ENCODE data around the gene OR1J1.

The OR1J1 gene

DNA sequence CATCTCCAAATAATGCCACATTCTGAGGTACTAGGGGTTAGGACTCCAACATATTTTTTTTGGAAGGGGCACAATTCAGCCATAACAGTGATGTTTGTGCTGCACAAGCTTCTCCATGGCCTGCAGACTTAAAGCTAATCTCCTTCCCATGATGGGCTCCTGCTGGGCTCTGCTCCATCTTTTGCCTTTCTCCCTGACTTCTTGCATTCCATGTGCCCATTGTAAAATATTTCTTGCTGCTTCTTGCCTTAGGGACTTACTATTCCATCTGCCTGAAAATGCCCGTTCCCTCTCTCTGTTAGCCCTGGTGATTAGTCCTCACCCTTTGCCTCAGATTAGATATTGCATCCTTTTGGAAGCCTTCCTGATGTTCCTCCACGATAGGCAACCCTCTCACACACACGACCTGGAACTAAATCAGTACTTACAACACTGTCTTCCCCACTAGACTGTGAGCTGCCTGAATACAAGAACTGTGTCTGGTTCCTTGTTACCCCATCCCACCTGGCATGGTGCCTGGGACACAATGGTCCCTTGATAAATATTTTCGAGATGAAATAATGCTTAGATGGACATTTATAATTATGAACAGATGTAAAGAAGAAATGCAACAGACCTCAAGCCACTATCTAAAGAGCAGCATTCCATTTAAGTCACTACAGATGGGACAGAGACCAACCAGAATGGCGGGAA lies 33.5 kb downstream of the OR1J1 start:
- DNase-seq: no peak

DNA sequence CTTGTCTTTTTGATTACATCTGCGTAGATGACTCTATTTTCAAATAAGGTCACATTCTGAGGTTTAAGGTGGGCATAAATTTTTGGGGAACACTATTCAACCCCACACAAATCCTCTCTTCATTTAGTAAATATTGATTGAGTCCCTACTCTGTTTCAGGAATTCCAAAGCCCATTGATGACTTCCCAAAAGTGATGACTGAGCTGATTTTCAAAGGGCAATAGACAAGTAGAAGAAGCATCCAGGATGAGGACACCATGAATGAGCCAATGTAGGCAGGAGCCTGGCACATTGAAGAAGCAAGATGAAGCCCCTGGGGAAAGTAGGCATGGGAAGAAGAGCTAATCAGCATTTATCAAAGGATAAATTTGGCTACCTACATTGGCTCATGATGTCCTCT lies 35.2 kb downstream of the OR1J1 start:
- DNase-seq: no peak

Measured in Kasumi-1 (cell line).